HG03175 (cell line): Measurements from ENCODE around the gene LONRF2.

Experiments used
- ATAC-seq: cut with Tn5 transposase; IDR thresholded peaks from one replicate; pipeline ENCODE4 v1.9.1; 2021; ENCODE audit warnings: mild to moderate bottlenecking, moderate library complexity; ENCODE audit not compliant: unreplicated experiment

The LONRF2 gene

GRCh38 chr2:100301881-100302584 lies 20.3 kb downstream of the LONRF2 start:
- no peak for ATAC-seq

- ATAC-seq, result no peak
Observed at GRCh38 chr2:100299548-100299947, 22.8 kb downstream of the LONRF2 start.

GRCh38 chr2:100297511-100297910 lies 24.8 kb downstream of the LONRF2 start:
- ATAC-seq, result no peak

GRCh38 chr2:100294162-100294497 lies 28.2 kb downstream of the LONRF2 start:
- ATAC-seq, result no peak

- ATAC-seq, result no peak
Observed at GRCh38 chr2:100293341-100294161, 28.8 kb downstream of the LONRF2 start.

- no peak for ATAC-seq
Observed at GRCh38 chr2:100292022-100292580, 30.2 kb downstream of the LONRF2 start.

GRCh38 chr2:100291152-100291970 lies 30.9 kb downstream of the LONRF2 start:
- ATAC-seq, result no peak

GRCh38 chr2:100290718-100291151 lies 31.6 kb downstream of the LONRF2 start:
- ATAC-seq, result no peak

GRCh38 chr2:100289020-100289419 lies 33.3 kb downstream of the LONRF2 start:
- ATAC-seq, result no peak

GRCh38 chr2:100286318-100286717 lies 36.0 kb downstream of the LONRF2 start:
- ATAC-seq, result no peak

GRCh38 chr2:100285691-100286090 lies 36.6 kb downstream of the LONRF2 start:
- ATAC-seq, result no peak

GRCh38 chr2:100285011-100285410 lies 37.3 kb downstream of the LONRF2 start:
- no peak for ATAC-seq

GRCh38 chr2:100283724-100284501 lies 38.4 kb downstream of the LONRF2 start:
- ATAC-seq, result no peak

GRCh38 chr2:100281521-100282438 lies 40.5 kb downstream of the LONRF2 start:
- ATAC-seq, result no peak

- no peak for ATAC-seq
Observed at GRCh38 chr2:100279586-100280534, 42.4 kb downstream of the LONRF2 start.

GRCh38 chr2:100278986-100279385 lies 43.3 kb downstream of the LONRF2 start:
- no peak for ATAC-seq

GRCh38 chr2:100278501-100278900 lies 43.8 kb downstream of the LONRF2 start:
- no peak for ATAC-seq

- ATAC-seq, result no peak
Observed at GRCh38 chr2:100277540-100278207, 44.6 kb downstream of the LONRF2 start.
